Ishikawa (cell line): ENCODE measurements around the gene ZNF157.

ENCODE experiments used
- EP300 ChIP-seq: IDR thresholded peaks from 2 replicates; pipeline ENCODE4 v1.6.1; 2012; ENCODE audit warnings: borderline replicate concordance
- FOXM1 ChIP-seq: IDR thresholded peaks from 2 replicates; pipeline ENCODE4 v1.6.1; 2012; ENCODE audit warnings: low read depth, borderline replicate concordance
- MAX ChIP-seq: IDR thresholded peaks from 2 replicates; pipeline ENCODE4 v1.6.1; 2012
- RAD21 ChIP-seq: IDR thresholded peaks from 2 replicates; pipeline ENCODE4 v1.6.1; 2012; ENCODE audit warnings: low read depth
- TCF12 ChIP-seq: IDR thresholded peaks from 2 replicates; pipeline ENCODE4 v1.6.1; 2012; ENCODE audit warnings: low read depth
- YY1 ChIP-seq: IDR thresholded peaks from 2 replicates; pipeline ENCODE4 v1.6.1; 2012; ENCODE audit warnings: low read depth
- ZBTB7A ChIP-seq: IDR thresholded peaks from 2 replicates; pipeline ENCODE4 v1.6.1; 2012; ENCODE audit warnings: low read depth

- no peak for TF ChIP-seq YY1
- no peak for TF ChIP-seq FOXM1
- no peak for TF ChIP-seq MAX
- no peak for TF ChIP-seq RAD21
- TF ChIP-seq EP300, result no peak
- TF ChIP-seq ZBTB7A, result no peak
- no peak for TF ChIP-seq TCF12
These were observed 20.4 kb downstream of the ZNF157 start for GRCh38 chrX:47390780-47391179.
